GM18499 (cell line): ENCODE measurements around the gene ITGB7.
A peak's percentile ranks its signal among the peaks of the same experiment; 100 is the strongest.
"Not testable (repeated sequence)": the region's sequence is repeated elsewhere in the genome, so short reads cannot be mapped to it uniquely, and the experiment has no call there.

Experiments
- ATAC-seq: cut with Tn5 transposase; IDR thresholded peaks from one replicate; pipeline ENCODE4 v1.9.1; 2021; ENCODE audit warnings: moderate number of reproducible peaks; ENCODE audit not compliant: insufficient read depth, unreplicated experiment

The ITGB7 gene

GRCh38 chr12:53184828-53185227 is 22.2 kb downstream of the ITGB7 start:
- no peak for ATAC-seq

GRCh38 chr12:53182903-53183302 is 24.1 kb downstream of the ITGB7 start:
- no peak for ATAC-seq

- no peak for ATAC-seq
Observed at GRCh38 chr12:53181935-53182334, 25.1 kb downstream of the ITGB7 start.

- peak; percentile 13 for ATAC-seq
Observed at GRCh38 chr12:53180931-53181645, 26.0 kb downstream of the ITGB7 start.

GRCh38 chr12:53180220-53180930 is 26.7 kb downstream of the ITGB7 start, which contains the start of the genes CSAD and ZNF740:
TSS of gene CSAD (minus strand) at chr12:53180925. CDS start at chr12:53173470, 7,455 bp downstream.
TSS of gene ZNF740 (plus strand) at chr12:53180722. CDS start at chr12:53181984, 1,262 bp downstream.
- ATAC-seq, result peak; percentile 65

- peak; percentile 7 for ATAC-seq
Observed at GRCh38 chr12:53179687-53180219, 27.3 kb downstream of the ITGB7 start.

GRCh38 chr12:53178803-53179202 is 28.2 kb downstream of the ITGB7 start:
- ATAC-seq, result not testable (repeated sequence)

- ATAC-seq, result not testable (repeated sequence)
Observed at GRCh38 chr12:53177447-53177846, 29.6 kb downstream of the ITGB7 start.

GRCh38 chr12:53176750-53177149 is 30.3 kb downstream of the ITGB7 start:
- no peak for ATAC-seq

GRCh38 chr12:53174881-53175491 is 32.1 kb downstream of the ITGB7 start:
- no peak for ATAC-seq

- no peak for ATAC-seq
Observed at GRCh38 chr12:53173085-53173715, 33.9 kb downstream of the ITGB7 start.

- ATAC-seq, result no peak
Observed at GRCh38 chr12:53172352-53172751, 34.7 kb downstream of the ITGB7 start.

GRCh38 chr12:53171725-53172329 is 35.2 kb downstream of the ITGB7 start:
- no peak for ATAC-seq

GRCh38 chr12:53170876-53171724 is 36.0 kb downstream of the ITGB7 start:
- no peak for ATAC-seq

GRCh38 chr12:53170215-53170614 is 36.8 kb downstream of the ITGB7 start:
- ATAC-seq, result no peak

- ATAC-seq, result no peak
Observed at GRCh38 chr12:53169644-53170043, 37.4 kb downstream of the ITGB7 start.

- ATAC-seq, result no peak
Observed at GRCh38 chr12:53166837-53167236, 40.2 kb downstream of the ITGB7 start.

GRCh38 chr12:53163008-53163407 is 44.0 kb downstream of the ITGB7 start:
- not testable (repeated sequence) for ATAC-seq
